Choroid plexus epithelial cell (primary cell): Measurements from ENCODE around the gene GPR39.

Experiments
- DNase-seq: peaks from one replicate; pipeline ENCODE4 v3.0.0-alpha.2; 2010; ENCODE audit warnings: low read depth
- H3K4me3 ChIP-seq: 2 replicates; pipeline ENCODE4 v1.5.1; 2011; ENCODE audit warnings: low read depth, mild to moderate bottlenecking, control low read depth, low read length, moderate library complexity
- TF ChIP-seq, protein P1 (sequence below): conservative IDR thresholded peaks from 2 replicates; pipeline ENCODE4 v1.5.1; 2011; ENCODE audit warnings: low read depth, mild to moderate bottlenecking, control low read depth, inconsistent platforms, low read length, moderate library complexity

Gene GPR39

GRCh38 chr2:132550946-132551345 lies 134.3 kb downstream of the GPR39 start:
- H3K4me3 ChIP-seq: no peak overlapping the region
- TF ChIP-seq, protein P1, sequence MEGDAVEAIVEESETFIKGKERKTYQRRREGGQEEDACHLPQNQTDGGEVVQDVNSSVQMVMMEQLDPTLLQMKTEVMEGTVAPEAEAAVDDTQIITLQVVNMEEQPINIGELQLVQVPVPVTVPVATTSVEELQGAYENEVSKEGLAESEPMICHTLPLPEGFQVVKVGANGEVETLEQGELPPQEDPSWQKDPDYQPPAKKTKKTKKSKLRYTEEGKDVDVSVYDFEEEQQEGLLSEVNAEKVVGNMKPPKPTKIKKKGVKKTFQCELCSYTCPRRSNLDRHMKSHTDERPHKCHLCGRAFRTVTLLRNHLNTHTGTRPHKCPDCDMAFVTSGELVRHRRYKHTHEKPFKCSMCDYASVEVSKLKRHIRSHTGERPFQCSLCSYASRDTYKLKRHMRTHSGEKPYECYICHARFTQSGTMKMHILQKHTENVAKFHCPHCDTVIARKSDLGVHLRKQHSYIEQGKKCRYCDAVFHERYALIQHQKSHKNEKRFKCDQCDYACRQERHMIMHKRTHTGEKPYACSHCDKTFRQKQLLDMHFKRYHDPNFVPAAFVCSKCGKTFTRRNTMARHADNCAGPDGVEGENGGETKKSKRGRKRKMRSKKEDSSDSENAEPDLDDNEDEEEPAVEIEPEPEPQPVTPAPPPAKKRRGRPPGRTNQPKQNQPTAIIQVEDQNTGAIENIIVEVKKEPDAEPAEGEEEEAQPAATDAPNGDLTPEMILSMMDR: no peak
- no peak for DNase-seq

DNA sequence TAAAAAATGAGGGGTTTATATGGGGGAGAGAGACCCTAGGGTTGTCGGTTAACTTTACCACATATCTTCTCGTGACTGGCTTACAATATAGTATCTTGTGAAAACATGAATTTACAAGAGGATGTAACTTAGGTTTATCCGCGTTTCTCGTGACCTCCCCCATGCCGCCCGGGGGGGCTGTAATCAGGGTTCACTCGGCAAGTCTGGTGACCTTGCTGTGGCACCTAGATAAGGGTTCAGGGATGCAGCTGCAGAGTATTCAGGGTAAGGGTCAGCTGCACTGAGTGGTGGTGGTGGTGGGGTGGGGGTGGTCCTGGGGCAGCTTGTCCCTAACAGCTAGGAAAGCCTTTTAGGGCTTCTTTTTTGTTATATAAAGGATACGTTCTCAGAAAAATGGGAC lies 141.1 kb downstream of the GPR39 start:
- DNase-seq: no peak
- TF ChIP-seq, protein P1: no peak
- H3K4me3 ChIP-seq: no peak overlapping the region

DNA sequence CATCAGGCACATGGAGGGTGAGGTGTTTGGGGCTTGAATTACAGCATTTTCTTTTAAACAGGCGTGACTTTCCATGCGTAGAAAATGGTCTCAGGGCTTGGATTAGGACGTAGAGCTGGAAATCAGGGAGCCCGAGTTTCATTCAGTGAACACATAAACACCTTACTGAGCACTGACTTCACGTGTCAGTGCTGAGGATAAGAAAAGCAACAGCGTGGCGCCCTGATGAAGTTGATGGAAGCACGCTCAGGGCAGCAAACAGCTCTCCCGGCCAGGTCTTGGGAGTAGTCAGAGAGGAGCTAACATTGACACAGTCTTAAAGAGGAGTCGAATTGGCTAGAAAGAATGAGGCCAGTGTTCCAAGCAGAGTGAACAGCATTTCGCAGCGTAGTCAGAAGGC lies 142.7 kb downstream of the GPR39 start:
- no peak for DNase-seq
- TF ChIP-seq, protein P1: no peak
- no peak overlapping the region for H3K4me3 ChIP-seq

DNA sequence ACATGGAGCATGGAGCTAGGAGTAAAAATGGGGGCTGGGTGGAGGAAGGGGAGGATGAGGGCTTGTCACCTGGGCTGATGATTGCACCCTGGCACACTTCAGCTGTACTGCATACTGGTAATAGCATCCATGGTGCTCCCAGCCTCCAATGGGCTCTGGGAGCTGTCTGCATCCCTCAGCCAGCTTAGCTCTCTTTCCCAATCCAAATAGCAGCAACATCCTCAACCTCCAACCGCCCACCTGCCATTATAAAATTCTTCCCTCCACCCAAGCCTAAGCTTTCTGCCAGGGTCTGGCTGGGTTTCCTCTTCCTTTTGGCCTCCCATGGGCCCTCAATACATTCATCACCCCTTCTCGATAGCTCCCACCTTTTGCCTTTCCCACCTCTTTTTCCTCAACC lies 143.3 kb downstream of the GPR39 start:
- H3K4me3 ChIP-seq: no peak overlapping the region
- DNase-seq: no peak
- TF ChIP-seq, protein P1: no peak

DNA sequence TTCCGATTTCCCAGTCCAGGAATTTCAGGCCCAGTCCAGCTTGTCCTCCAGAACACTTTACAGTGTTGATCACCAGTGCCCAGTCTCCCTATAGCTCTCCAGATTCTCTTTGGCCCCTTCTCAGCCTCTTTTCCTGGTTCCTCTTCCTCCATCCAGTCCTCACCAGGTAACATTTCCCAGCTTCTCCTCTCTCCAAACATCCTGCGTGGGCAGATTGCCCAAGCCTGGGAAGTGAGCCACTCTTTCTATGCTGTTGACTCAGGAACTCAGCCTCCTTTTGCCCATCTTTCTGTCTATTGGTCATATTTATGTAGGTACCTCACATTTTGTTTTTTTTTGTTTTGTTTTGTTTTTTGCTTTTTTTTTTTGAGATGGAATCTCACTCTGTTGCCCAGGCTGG lies 144.0 kb downstream of the GPR39 start:
- H3K4me3 ChIP-seq: no peak overlapping the region
- TF ChIP-seq, protein P1: no peak

DNA sequence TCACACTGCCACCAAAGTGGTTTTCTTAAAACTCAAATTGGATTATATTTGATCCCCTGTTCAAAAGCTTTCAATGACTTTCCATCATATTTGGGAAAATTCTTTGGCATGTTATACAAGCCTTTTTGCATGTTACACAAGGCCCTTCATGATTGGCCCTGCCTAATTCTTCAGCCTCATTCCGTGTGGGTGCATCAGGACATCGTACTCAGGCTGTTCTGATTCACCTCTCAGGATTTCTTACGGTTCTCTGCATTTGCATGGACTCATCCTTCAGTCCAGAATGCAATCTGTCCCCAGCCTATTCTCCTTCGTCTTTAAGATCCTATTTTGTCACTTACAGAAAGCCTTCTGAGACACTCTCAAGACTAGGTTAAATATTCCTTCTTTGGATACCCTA lies 145.6 kb downstream of the GPR39 start:
- no peak overlapping the region for H3K4me3 ChIP-seq
- DNase-seq: no peak
- TF ChIP-seq, protein P1: no peak

More for the DNA sequence above, 144.0 kb downstream of the GPR39 start:
- DNase-seq: no peak

DNA sequence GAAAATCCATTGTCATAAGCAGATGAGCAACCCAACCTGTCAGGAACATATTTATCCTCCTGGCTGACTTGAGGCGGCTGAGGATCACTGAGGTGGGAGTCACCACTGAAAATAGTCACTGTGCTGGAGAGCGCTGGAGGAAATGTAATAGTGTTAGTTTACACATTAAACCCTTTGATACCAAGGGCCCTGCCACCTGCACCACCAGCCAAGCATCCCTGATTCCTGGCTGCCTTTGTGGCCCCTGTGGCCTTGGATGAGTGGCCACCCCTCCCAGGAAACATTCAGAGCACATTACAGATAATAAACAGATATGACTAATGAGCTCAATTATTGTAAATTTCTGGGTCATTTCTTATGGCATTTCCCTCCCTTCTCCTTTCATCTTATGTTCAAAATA lies 147.5 kb downstream of the GPR39 start:
- TF ChIP-seq, protein P1: no peak
- DNase-seq: no peak
- H3K4me3 ChIP-seq: no peak overlapping the region
